Breast epithelium (tissue), 4 donors: ENCODE data around the gene WHRN. TPM values are rescaled to one million over a fixed set of nuclear protein-coding genes. Genes with fewer than 3 reads are reported as not detected.

Experiments
- DNase-seq, 2 donors: peaks; one replicate each; pipeline ENCODE4 v3.0.0-alpha.2; 2019; ENCODE audit warnings: low spot score in 2 of 2
- H3K27ac ChIP-seq, 2 donors: fragments of 200-600 bp; sonication (generic) in 1 of 2; one replicate each; pipeline ENCODE4 v1.5.1; 2016 to 2019; ENCODE audit warnings: mild to moderate bottlenecking in 1 of 2
- H3K27me3 ChIP-seq, 2 donors: fragments of 200-600 bp; sonication (generic) in 1 of 2; one replicate each; pipeline versions ENCODE4 v1.5.1 to v1.6.0; 2017 to 2019; ENCODE audit warnings: control low read depth in 1 of 2, mild to moderate bottlenecking in 1 of 2
- H3K36me3 ChIP-seq: fragments of 200-600 bp; one replicate; pipeline ENCODE4 v1.5.1; 2019
- H3K4me1 ChIP-seq, 2 donors: fragments of 200-600 bp; sonication (generic); one replicate each; pipeline ENCODE4 v1.5.1; 2016 to 2019; ENCODE audit warnings: control low read depth in 1 of 2
- H3K4me3 ChIP-seq, 3 donors: fragments of 200-600 bp; sonication (generic); 1 replicate in 2 of 3; 2 replicates in 1 of 3; pipeline ENCODE4 v1.5.1; 2016 to 2019; ENCODE audit warnings: mild to moderate bottlenecking in 3 of 3, moderate library complexity in 2 of 3
- H3K9me3 ChIP-seq, 2 donors: fragments of 200-600 bp; sonication (generic) in 1 of 2; one replicate each; pipeline ENCODE4 v1.5.1; 2016 to 2019; ENCODE audit warnings: control low read depth in 1 of 2
- POLR2A ChIP-seq: fragments of 450-650 bp; IDR thresholded peaks from one replicate; pipeline ENCODE4 v1.6.1; 2016; ENCODE audit warnings: antibody characterized with exemption, mild to moderate bottlenecking, moderate library complexity
- POLR2AphosphoS5 ChIP-seq, 3 donors: sonication (generic); formaldehyde crosslinking; IDR thresholded peaks; one replicate each; pipeline ENCODE4 v1.6.1; 2017; ENCODE audit warnings: antibody characterized with exemption in 3 of 3
- intact Hi-C: fragments of 100-400 bp; cut with DNase I; formaldehyde crosslinking; loops from one replicate; pipeline ENCODE4 v1.15.1; 2023; ENCODE audit warnings: low total_unique reads
- total RNA-seq, 3 donors: library from RNA; depleted of rRNA; stranded (reverse); fragments of >200 nt; gene quantifications; one replicate each; pipeline ENCODE4 v1.1.0, GENCODE V29; 2016
- TF ChIP-seq, protein P1 (sequence below), 3 donors: fragments of 450-650 bp; IDR thresholded peaks; one replicate each; pipeline ENCODE4 v1.5.1; 2016 to 2017; ENCODE audit warnings: antibody characterized with exemption in 3 of 3, mild to moderate bottlenecking in 3 of 3, moderate library complexity in 3 of 3

WHRN gene
- total RNA-seq, 3 donors from 2014 or later, result 2.4 to 16.4 (median 15.1) TPM

GRCh38 chr9:114416290-114416689 lies 89.0 kb downstream of the WHRN start:
- H3K36me3 ChIP-seq, result no peaks in the 10 kb centered on the region
- H3K9me3 ChIP-seq, result no peaks in the 10 kb centered on the region
- H3K27ac ChIP-seq, result no peak overlapping the region
- intact Hi-C loops, result no loop called here
- no peak for TF ChIP-seq POLR2A
- TF ChIP-seq, protein P1, sequence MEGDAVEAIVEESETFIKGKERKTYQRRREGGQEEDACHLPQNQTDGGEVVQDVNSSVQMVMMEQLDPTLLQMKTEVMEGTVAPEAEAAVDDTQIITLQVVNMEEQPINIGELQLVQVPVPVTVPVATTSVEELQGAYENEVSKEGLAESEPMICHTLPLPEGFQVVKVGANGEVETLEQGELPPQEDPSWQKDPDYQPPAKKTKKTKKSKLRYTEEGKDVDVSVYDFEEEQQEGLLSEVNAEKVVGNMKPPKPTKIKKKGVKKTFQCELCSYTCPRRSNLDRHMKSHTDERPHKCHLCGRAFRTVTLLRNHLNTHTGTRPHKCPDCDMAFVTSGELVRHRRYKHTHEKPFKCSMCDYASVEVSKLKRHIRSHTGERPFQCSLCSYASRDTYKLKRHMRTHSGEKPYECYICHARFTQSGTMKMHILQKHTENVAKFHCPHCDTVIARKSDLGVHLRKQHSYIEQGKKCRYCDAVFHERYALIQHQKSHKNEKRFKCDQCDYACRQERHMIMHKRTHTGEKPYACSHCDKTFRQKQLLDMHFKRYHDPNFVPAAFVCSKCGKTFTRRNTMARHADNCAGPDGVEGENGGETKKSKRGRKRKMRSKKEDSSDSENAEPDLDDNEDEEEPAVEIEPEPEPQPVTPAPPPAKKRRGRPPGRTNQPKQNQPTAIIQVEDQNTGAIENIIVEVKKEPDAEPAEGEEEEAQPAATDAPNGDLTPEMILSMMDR (IDR thresholded peaks at IDR 0.05), result no peak
- no peak for TF ChIP-seq POLR2AphosphoS5 (IDR thresholded peaks at IDR 0.05)
- no peak overlapping the region for H3K4me3 ChIP-seq
- no peaks in the 10 kb centered on the region for H3K27me3 ChIP-seq
- DNase-seq, result no peak
- no peaks in the 10 kb centered on the region for H3K4me1 ChIP-seq

DNA sequence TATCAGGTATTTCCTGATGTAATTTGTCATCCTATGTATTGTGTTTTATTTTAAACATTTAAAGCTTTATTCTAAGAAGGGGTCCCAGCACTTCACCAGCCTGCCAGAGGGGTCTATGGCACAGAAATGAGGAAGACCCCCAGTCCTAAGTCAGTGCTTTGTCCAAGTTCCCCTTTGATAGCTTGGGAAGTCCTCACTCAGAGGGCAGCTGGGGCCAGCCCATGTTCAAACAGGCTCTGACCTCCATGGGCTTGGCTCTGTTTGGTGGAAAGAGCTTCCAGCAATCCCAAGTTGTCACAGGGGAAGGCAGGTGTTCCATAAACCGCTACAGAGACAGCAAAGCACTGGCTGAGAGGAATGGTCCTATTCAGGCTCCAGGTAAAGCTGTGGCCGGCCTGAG lies 90.9 kb downstream of the WHRN start:
- Histone ChIP-seq H3K27ac (no peak overlapping the region), H3K4me1 (no peaks in the 10 kb centered on the region), H3K27me3 (no peaks in the 10 kb centered on the region), H3K4me3 (no peak overlapping the region), H3K36me3 (no peaks in the 10 kb centered on the region), H3K9me3 (no peaks in the 10 kb centered on the region)
- no peak for TF ChIP-seq POLR2AphosphoS5 (IDR thresholded peaks at IDR 0.05)
- TF ChIP-seq, protein P1 (IDR thresholded peaks at IDR 0.05), result no peak
- intact Hi-C loops, result no loop called here
- no peak for DNase-seq

DNA sequence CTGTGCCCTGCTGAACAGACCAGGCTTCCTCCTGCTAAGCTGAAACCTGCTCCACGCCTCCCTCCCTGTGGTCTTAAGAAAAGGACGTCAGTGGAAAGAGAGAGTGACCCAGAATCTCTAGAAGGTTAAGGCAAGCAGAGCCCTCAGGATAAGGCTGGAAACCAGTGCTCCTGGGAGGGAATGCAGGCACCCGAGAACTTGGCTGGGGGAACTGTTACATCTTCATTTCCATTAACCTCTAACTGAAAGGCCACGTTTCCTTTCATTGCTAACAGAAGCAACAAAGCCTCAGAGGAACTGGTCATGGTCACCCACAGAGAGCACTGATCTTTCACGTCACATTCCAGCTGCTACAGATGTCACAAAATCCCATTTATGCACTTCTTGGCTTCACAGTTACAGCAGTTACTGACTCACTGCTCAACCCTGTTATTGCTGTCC lies 91.4 kb downstream of the WHRN start:
- peak overlapping the region in 1 of 2 donors; percentile 12 for H3K27ac ChIP-seq
- no peak overlapping the region for H3K4me3 ChIP-seq
- no peaks in the 10 kb centered on the region for H3K4me1 ChIP-seq
- no peaks in the 10 kb centered on the region for H3K27me3 ChIP-seq
- TF ChIP-seq, protein P1 (IDR thresholded peaks at IDR 0.05), result no peak
- TF ChIP-seq POLR2AphosphoS5 (IDR thresholded peaks at IDR 0.05), result no peak
- no peak for TF ChIP-seq POLR2A
- intact Hi-C loops, result no loop called here
- DNase-seq, result no peak
- H3K36me3 ChIP-seq, result no peaks in the 10 kb centered on the region
- H3K9me3 ChIP-seq, result no peaks in the 10 kb centered on the region

DNA sequence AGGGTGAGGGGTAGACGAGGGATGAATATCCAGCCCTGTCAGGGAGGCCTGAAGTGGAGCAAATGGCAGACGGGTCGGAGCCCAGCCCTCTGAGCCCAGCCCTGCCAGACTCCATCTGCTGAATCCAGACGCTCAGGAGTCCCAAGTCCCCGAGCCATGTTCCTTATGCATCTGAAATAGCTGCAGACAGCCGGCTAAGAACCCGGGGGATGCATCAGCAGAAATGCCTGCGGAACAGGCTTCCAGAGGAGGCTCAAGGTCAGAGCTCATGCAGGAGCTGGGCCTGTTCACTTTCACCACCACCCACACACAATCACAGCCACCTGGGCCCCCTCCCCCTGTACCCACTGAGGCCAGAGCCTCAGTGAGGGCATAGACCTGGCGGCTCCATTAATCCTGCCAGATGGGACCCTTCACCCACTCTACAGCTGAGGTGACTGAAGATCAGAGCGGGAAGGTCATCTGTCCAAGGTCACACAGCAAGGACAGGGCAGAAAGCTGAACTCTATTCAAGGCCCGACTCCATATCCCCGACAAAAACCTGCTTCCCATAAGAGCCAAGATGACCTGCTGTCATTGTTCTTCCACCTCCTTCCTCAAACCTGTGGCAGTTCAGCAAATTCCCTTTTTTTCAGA lies 93.1 kb downstream of the WHRN start:
- Histone ChIP-seq H3K9me3 (no peaks in the 10 kb centered on the region), H3K27ac (no peak overlapping the region), H3K4me3 (no peak overlapping the region), H3K27me3 (no peaks in the 10 kb centered on the region), H3K36me3 (no peaks in the 10 kb centered on the region), H3K4me1 (no peaks in the 10 kb centered on the region)
- intact Hi-C loops, result no loop called here
- DNase-seq, result no peak
- TF ChIP-seq POLR2A, result no peak
- no peak for TF ChIP-seq POLR2AphosphoS5 (IDR thresholded peaks at IDR 0.05)

- Histone ChIP-seq H3K4me3 (no peak overlapping the region), H3K27me3 (no peaks in the 10 kb centered on the region), H3K9me3 (no peaks in the 10 kb centered on the region), H3K27ac (no peak overlapping the region), H3K4me1 (no peaks in the 10 kb centered on the region), H3K36me3 (no peaks in the 10 kb centered on the region)
- no peak for DNase-seq
- TF ChIP-seq POLR2A (no peak), POLR2AphosphoS5 (IDR thresholded peaks at IDR 0.05) (no peak)
- TF ChIP-seq, protein P1 (IDR thresholded peaks at IDR 0.05), result no peak
- intact Hi-C loops, result no loop called here
Measured at GRCh38 chr9:114411452-114411851, 93.8 kb downstream of the WHRN start.

GRCh38 chr9:114410910-114411309 lies 94.4 kb downstream of the WHRN start:
- no peak overlapping the region for H3K27ac ChIP-seq
- DNase-seq, result no peak
- TF ChIP-seq POLR2AphosphoS5 (IDR thresholded peaks at IDR 0.05) (no peak), POLR2A (no peak)
- TF ChIP-seq, protein P1 (IDR thresholded peaks at IDR 0.05), result no peak
- H3K36me3 ChIP-seq, result no peaks in the 10 kb centered on the region
- no peaks in the 10 kb centered on the region for H3K9me3 ChIP-seq
- H3K4me3 ChIP-seq, result no peak overlapping the region
- no peaks in the 10 kb centered on the region for H3K4me1 ChIP-seq
- no peaks in the 10 kb centered on the region for H3K27me3 ChIP-seq
- intact Hi-C loops, result no loop called here
